Measurements from ENCODE around the gene HOXD9. TPM values are rescaled to one million over a fixed set of nuclear protein-coding genes. Genes with fewer than 3 reads are reported as not detected.
A peak's percentile ranks its signal among the peaks of the same experiment; 100 is the strongest.

HOXD9 gene
- polyA plus RNA-seq, 3 donors, result not detected

DNA sequence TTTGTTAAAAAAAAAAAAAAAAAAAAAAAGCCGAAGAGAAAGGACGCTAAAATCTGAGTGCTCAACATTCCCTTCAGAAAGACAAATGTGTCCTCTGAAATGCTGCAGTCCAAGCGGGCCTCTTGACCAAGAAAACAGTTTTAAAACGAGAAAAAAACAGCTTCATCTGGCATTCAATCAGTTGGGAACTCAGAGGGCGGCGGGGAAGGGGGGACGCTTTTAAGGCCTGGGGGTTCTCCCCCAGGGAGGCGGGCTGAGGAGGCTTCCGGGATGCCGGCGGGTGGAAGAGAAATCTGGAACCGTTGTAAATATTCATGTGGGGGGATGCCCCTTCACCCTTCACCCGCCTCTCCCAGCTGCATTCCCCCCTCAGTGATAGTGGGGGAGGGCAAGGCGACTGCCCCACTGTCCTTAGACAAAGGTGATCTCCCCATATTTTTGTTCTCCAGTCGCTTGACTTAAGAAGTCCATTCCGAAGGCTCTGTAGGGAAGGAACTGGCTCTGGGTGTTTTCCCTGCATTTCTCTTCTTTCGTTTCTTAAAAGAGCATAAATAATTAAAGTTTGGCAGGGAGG, 18.7 kb upstream of the HOXD9 start:
- Histone ChIP-seq H3K4me2 (replicated peaks; ENCODE audit: extremely low read depth, low read length, poor library complexity, severe bottlenecking) (peak overlapping the region; percentile 7), H3K79me2 (ENCODE audit: insufficient read depth, low read length) (no peaks in the 10 kb centered on the region), H3K4me3 (replicated peaks in 1 of 3; ENCODE audit: low read depth in 2 of 3, low read length in 3 of 3) (no peak overlapping the region), H4K20me1 (ENCODE audit: insufficient read depth, low read length) (no peaks in the 10 kb centered on the region), H3K27me3 (ENCODE audit: control insufficient read depth in 2 of 2, insufficient read depth in 2 of 2, low read length in 2 of 2) (peaks cover 72 to 93% of the 10 kb centered on the region in 2 donors), H3K27ac (ENCODE audit: low read depth in 1 of 2, low read length in 2 of 2) (no peak overlapping the region), H3K4me1 (ENCODE audit: control insufficient read depth in 1 of 2, insufficient read depth in 2 of 2, low read length in 2 of 2) (peaks cover 6 to 12% of the 10 kb centered on the region in 2 donors), H3K36me3 (replicated peaks in 1 of 2; ENCODE audit: control insufficient read depth in 1 of 2, insufficient read depth in 2 of 2, low read length in 2 of 2) (no peaks in the 10 kb centered on the region), H2AFZ (ENCODE audit: insufficient read depth, low read depth, low read length, poor library complexity, severe bottlenecking) (no peak overlapping the region), H3K9ac (ENCODE audit: insufficient read depth, low read length, poor library complexity, severe bottlenecking) (no peak overlapping the region), H3K9me3 (replicated peaks in 1 of 2; ENCODE audit: control insufficient read depth in 1 of 2, insufficient read depth in 1 of 2, low read length in 2 of 2) (peaks cover 0 to 71% of the 10 kb centered on the region in 2 donors)
- intact Hi-C loops (cut with micrococcal nuclease), result no loop called here
- H3K4me1 Mint-ChIP-seq, result peaks cover 25% of the 10 kb centered on the region
- WGBS (ENCODE audit: insufficient coverage), result 9% methylated on average over 5 of the region's 17 CpGs
- peaks cover 1 to 8% of the 10 kb centered on the region in 2 donors for H3K36me3 Mint-ChIP-seq
- no peak for DNase-seq
- TF ChIP-seq CTCF (IDR thresholded peaks at IDR 0.05), result no peak
- peaks cover 0 to 39% (median 30%) of the 10 kb centered on the region in 7 donors for H3K9me3 Mint-ChIP-seq
- no peak overlapping the region for H3K27ac Mint-ChIP-seq
- H3K27me3 Mint-ChIP-seq (ENCODE audit: low read depth in 3 of 3), result peaks cover 88 to 98% (median 89%) of the 10 kb centered on the region in 3 donors
- H3K4me3 Mint-ChIP-seq, result peak overlapping the region in 1 of 2 donors; percentile 83

- Mint-ChIP-seq H3K27me3 (ENCODE audit: low read depth in 3 of 3) (peaks cover 88 to 98% (median 89%) of the 10 kb centered on the region in 3 donors), H3K4me1 (peaks cover 28% of the 10 kb centered on the region), H3K9me3 (peaks cover 0 to 35% (median 30%) of the 10 kb centered on the region in 7 donors), H3K4me3 (peak overlapping the region in 1 of 2 donors; percentile 83), H3K27ac (peak overlapping the region in 1 of 7 donors; percentile 23), H3K36me3 (peaks cover 3 to 13% of the 10 kb centered on the region in 2 donors)
- Histone ChIP-seq H3K27ac (ENCODE audit: low read depth in 1 of 2, low read length in 2 of 2) (no peak overlapping the region), H3K4me1 (ENCODE audit: control insufficient read depth in 1 of 2, insufficient read depth in 2 of 2, low read length in 2 of 2) (peaks cover 6 to 12% of the 10 kb centered on the region in 2 donors), H4K20me1 (ENCODE audit: insufficient read depth, low read length) (no peaks in the 10 kb centered on the region), H3K4me2 (replicated peaks; ENCODE audit: extremely low read depth, low read length, poor library complexity, severe bottlenecking) (peak overlapping the region; percentile 7), H3K9me3 (replicated peaks in 1 of 2; ENCODE audit: control insufficient read depth in 1 of 2, insufficient read depth in 1 of 2, low read length in 2 of 2) (peaks cover 0 to 66% of the 10 kb centered on the region in 2 donors), H3K4me3 (replicated peaks in 1 of 3; ENCODE audit: low read depth in 2 of 3, low read length in 3 of 3) (no peak overlapping the region), H3K9ac (ENCODE audit: insufficient read depth, low read length, poor library complexity, severe bottlenecking) (no peak overlapping the region), H3K79me2 (ENCODE audit: insufficient read depth, low read length) (no peaks in the 10 kb centered on the region), H2AFZ (ENCODE audit: insufficient read depth, low read depth, low read length, poor library complexity, severe bottlenecking) (no peak overlapping the region), H3K27me3 (ENCODE audit: control insufficient read depth in 2 of 2, insufficient read depth in 2 of 2, low read length in 2 of 2) (peaks cover 73 to 93% of the 10 kb centered on the region in 2 donors), H3K36me3 (replicated peaks in 1 of 2; ENCODE audit: control insufficient read depth in 1 of 2, insufficient read depth in 2 of 2, low read length in 2 of 2) (no peaks in the 10 kb centered on the region)
- intact Hi-C loops (cut with micrococcal nuclease), result no loop called here
- TF ChIP-seq CTCF (IDR thresholded peaks at IDR 0.05), result no peak
- DNase-seq, result no peak
- 5% methylated on average over 38 of the region's 56 CpGs for WGBS (ENCODE audit: insufficient coverage)
Measured at GRCh38 chr2:176104316-176105077, 18.0 kb upstream of the HOXD9 start.

All from CD14-positive monocyte (primary cell).